ENCODE results near the gene FHL1.
A peak's percentile ranks its signal among the peaks of the same experiment; 100 is the strongest.
"Not testable (repeated sequence)": the region's sequence is repeated elsewhere in the genome, so short reads cannot be mapped to it uniquely, and the experiment has no call there.

Gene FHL1

DNA sequence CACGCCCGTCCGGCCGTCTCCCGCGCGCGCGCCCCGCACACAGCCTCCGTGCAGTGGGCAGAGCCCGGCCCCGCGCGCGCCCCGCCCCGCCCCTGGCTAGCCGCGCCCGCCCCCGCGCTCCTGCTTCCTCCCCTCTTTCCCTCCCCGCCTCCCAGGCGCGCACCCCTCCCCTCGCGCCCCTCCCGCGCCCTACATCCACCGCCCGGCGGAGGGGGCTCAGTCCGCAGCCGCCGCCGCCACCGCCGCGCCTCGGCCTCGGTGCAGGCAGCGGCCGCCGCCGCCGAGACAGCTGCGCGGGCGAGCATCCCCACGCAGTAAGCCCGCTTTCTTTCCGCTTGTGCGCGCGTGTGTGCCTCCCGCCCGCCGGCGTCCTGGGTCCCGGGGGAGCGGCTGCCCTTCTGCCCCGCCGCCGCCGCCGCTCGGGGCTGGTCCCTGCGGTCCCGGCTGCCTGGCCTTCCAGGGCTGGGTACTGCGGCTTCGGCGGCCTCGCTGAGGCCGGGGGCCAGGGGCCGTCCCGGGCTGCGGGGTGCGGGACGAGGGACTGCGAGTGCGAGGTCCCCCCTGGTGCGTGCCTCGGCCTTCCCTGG is at the start of gene FHL1:
TSS of gene FHL1 (plus strand) at position 219 of the 587 bp plus-strand sequence.
- DNase-seq (ENCODE audit: low spot score): peak; percentile 70

DNA sequence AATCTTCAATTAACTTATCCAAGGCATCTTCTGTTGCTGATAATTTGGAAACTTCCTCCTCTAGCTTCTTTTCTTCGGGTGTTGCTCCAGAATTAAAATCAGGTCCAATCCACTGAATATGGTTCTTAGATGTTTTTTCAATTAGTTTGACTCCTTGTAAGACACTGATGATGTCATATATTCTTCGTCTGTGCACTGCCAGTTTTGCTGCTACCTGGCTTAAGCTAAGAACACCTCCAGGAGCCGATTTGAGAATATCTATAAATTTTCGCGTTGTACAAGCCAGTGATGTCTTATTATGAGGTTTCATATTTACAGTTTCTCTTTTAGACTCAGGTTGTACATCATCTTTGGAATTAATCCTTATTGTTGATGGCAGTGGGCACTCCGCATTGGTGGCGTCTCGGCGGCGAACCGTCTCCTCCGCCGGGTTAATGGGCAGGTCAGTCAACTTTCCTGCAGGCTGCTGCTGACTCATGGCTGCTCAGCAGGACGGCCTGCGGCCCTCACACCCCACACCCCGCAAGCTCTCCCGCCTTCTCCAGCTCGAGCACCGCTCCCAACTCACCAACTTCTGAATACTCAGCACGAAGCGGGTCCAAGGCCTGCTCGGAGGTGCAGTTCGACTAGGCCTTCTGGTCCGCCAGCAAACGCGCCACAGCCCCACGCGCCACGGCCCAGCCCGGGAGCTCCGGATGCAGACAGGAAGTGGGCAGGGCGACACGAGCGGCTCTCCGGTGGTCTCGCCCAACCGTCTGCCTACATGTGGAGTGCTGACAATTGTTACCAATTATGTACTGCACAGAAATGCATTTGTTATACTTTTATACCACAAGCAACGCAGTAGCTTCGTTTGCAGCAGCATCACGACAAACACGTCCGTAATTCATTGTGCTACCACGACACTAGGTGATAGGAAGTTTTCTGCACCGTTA is 49.2 kb upstream of the FHL1 start:
- DNase-seq (ENCODE audit: low spot score): peak; percentile 23

- no peak for DNase-seq (ENCODE audit: low spot score)
These were observed 42.4 kb upstream of the FHL1 start for GRCh38 chrX:136104936-136105335.

GRCh38 chrX:136106920-136107528 is 40.3 kb upstream of the FHL1 start:
- DNase-seq (ENCODE audit: low spot score): no peak

GRCh38 chrX:136108905-136109304 is 38.4 kb upstream of the FHL1 start:
- not testable (repeated sequence) for DNase-seq (ENCODE audit: low spot score)

- DNase-seq (ENCODE audit: low spot score): no peak
These were observed 35.0 kb upstream of the FHL1 start for GRCh38 chrX:136112286-136112685.

GRCh38 chrX:136112778-136113177 is 34.6 kb upstream of the FHL1 start:
- no peak for DNase-seq (ENCODE audit: low spot score)

DNA sequence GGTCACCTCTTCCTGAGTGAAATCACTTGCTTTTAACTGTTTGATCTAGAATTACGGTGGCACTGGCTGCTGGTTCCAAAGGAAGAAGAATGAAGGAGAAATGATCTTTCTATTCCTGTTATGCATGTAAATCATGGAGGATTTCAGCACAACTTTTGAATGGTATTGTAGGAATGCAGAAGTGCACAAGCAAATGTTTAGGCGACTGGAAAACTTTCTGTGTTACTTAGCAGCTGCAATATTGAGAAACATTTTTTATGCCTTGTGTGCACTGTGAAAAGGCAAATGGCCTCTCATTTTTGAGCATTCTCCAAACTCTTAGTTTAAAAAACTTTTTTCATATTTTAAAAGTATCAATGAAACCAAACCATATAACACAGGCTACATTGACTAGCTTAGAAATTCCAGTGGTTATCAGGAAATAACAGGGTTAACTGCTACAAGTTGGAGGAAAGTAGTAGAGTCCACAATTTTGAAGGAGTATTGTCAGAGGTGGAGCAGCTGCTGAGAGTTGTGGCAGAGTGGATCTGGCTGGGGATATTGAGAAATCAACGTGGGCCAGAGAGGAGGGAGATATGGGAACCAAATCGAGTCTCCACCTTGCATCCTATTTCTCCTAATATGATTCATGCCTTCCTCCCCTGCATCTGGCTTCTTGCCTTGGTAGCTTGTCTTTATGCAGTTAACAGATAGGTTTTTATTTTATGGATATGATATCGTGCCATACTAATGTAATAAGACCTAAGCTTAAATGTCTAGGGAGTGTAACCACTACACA is 32.0 kb upstream of the FHL1 start:
- no peak for DNase-seq (ENCODE audit: low spot score)

- no peak for DNase-seq (ENCODE audit: low spot score)
These were observed 31.4 kb upstream of the FHL1 start for GRCh38 chrX:136115904-136116297.

GRCh38 chrX:136121788-136122187 is 25.5 kb upstream of the FHL1 start:
- no peak for DNase-seq (ENCODE audit: low spot score)

- no peak for DNase-seq (ENCODE audit: low spot score)
These were observed 25.1 kb upstream of the FHL1 start for GRCh38 chrX:136122207-136122606.

GRCh38 chrX:136125106-136125505 is 22.2 kb upstream of the FHL1 start:
- no peak for DNase-seq (ENCODE audit: low spot score)

DNA sequence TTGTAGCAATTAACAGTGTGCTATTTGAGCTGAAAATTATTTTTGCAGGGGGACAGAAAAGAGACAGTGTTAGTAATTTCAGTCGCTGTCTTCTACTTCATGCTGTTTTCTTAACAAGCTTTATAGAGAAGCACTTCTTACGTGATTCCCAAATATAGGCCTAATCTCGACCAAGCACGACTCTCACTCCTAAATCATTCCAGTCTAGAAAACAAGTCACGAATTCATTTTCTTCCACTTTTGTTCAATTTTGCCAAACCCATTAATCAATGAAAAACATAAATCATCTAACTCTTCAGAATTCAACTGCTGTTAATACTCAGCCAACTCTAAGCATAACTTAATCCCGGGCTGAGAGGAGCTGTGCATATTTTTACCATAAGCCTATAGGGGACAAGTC is 21.0 kb upstream of the FHL1 start:
- no peak for DNase-seq (ENCODE audit: low spot score)

- no peak for DNase-seq (ENCODE audit: low spot score)
These were observed 20.4 kb upstream of the FHL1 start for GRCh38 chrX:136126872-136127406.

DNA sequence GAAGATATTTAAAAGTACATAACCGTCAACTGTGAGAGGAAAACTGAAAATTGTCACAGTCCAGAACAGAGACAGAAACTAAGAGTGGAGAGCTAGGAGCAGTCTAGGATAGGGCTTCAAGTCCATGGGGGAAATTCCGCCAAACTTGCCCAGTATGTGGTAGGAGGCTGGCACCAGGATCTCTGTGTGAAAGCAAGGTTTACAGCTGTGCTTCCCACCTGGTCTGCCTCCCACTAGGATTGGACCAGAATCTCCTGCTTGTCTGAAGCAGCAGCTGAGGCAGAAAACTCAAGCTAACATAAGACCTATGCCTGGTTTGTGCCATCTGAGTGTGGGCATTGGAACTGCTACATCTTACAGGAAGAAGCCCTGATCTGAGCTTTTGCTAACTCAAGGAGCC is 18.6 kb upstream of the FHL1 start:
- no peak for DNase-seq (ENCODE audit: low spot score)

DNA sequence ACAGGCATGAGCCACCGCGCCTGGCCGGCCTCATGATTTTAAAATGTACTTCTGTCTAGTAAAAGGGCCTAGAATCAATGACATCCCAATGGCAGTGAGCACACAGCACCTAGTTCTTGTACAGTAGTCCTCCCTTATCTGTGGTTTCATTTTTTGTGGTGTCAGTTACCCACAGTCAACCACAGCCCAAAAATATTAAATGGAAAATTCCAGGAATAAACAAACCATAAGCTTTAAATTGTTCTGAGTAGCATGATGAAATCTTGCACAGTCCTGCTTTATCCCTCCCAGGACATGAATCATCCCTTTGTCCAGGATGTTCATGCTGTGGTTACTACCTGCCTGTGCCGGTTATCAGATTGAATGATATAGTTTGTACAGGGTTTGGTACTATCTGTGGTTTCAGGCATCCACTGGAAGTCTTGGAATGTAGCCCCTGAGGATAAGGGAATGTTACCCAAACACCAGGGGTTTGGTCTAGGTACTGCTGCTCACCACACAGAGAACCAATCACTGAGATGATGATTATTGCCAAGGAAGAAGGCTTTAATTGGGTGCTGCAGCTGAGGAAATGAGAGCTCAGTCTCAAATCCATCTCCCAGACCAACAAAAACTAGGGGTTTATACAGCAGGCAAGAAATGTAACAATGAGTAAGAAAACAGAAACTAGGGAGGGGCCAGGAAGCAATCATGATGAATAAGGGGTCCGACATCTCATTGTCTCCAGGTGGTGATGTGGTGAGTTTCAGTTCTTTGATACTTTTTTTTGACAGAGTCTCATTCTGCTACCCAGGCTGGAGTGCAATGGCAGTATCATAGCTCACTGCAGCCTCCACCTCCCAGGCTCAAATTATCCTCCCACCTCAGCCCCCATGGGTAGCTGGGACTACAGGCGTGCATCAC is 16.2 kb upstream of the FHL1 start:
- DNase-seq (ENCODE audit: low spot score): no peak

DNA sequence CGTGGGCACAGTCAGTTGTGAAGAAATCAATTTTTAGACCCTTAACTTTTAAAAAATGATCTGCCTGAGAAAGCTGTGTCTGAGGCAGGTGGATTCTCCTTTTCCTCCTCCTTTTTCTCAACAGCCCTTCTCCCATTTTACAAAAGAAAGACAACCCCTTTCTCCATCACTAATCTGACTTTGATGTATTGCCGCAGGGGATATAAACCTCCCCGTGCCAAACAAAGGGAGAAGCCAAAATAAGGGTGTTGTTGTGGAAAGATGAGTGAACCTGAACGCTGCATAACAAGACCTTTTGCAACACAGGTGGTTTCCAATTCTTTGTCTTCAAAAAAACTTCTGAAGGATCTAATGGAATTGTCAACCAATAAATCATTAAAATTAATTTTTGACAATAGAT is 8.4 kb upstream of the FHL1 start:
- no peak for DNase-seq (ENCODE audit: low spot score)

DNA sequence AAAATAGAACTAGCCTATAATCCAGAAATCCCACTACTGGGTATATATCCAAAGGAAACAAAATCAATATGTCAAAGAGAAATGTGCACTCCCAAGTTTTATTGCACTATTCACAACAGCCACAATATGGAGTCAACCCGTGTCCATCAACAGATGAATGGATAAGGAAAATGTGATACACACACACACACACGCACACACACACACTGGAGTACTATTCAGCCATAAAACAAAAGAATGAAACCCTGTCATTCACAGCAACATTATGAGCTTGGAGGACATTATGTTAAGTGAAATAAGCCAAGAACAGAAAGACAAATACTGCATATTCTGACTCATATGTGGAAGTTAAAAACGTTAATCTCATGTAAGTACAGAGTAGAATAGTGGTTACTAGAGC is 5.8 kb upstream of the FHL1 start:
- no peak for DNase-seq (ENCODE audit: low spot score)

- DNase-seq (ENCODE audit: low spot score): no peak
These were observed 4.7 kb upstream of the FHL1 start for GRCh38 chrX:136142592-136142991.

DNA sequence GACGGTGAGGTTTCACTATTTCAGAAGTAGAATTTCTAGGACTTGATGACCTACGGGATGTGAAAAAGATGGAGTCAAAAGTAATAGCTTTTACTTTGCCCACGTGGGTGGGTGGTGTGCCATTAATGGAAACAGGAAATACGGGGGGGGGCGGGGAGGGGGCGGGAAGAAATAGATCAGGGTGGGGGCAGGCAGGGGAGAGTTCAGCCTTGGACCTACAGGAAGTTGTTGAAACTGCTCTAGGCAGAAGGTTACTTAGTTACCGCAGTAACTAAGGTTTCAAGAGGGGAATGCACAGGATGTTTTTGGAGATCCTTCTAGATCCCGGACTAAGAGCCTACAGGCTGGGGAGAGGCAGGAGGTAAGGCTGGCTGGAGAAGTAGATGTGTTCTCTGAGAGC is 3.6 kb upstream of the FHL1 start:
- no peak for DNase-seq (ENCODE audit: low spot score)
